HepG2 (cell line): ENCODE results near the gene NGDN. TPM values are rescaled to one million over a fixed set of nuclear protein-coding genes. Genes with fewer than 3 reads are reported as not detected.

Experiments
- ARID3A ChIP-seq: IDR thresholded peaks from 2 replicates; pipeline ENCODE4 v1.6.1; 2012; ENCODE audit warnings: low read depth, low read length, improper control_type of control experiment
- ATF6 ChIP-seq: sonication (generic); formaldehyde crosslinking; conservative IDR thresholded peaks from 2 replicates; pipeline ENCODE4 v1.4.0; 2020; ENCODE audit warnings: missing genetic modification reagents
- CCAR2 ChIP-seq: fragments of 200-400 bp; formaldehyde crosslinking; optimal IDR thresholded peaks from 2 replicates; pipeline ENCODE3; 2018; ENCODE audit warnings: low read depth, mild to moderate bottlenecking, low read length, moderate library complexity
- DNMT1 ChIP-seq: sonication (generic); formaldehyde crosslinking; IDR thresholded peaks from 2 replicates; pipeline ENCODE4 v1.5.1; 2020; ENCODE audit warnings: mild to moderate bottlenecking, missing genetic modification reagents
- MYNN ChIP-seq: sonication (generic); formaldehyde crosslinking; IDR thresholded peaks from 2 replicates; pipeline ENCODE4 v1.4.0; 2020; ENCODE audit warnings: mild to moderate bottlenecking, low read depth, missing genetic modification reagents
- ZNF414 ChIP-seq: sonication (generic); formaldehyde crosslinking; IDR thresholded peaks from 2 replicates; pipeline ENCODE4 v1.5.0; 2020; ENCODE audit warnings: missing genetic modification reagents
- ZNF615 ChIP-seq: sonication (generic); formaldehyde crosslinking; IDR thresholded peaks from 2 replicates; pipeline ENCODE4 v1.5.0; 2020; ENCODE audit warnings: mild to moderate bottlenecking, missing genetic modification reagents, borderline replicate concordance
- polyA plus RNA-seq, 8 experiments: library from polyadenylated mRNA; depleted of rRNA in 3 of 8; stranded (reverse) in 7 of 8; unstranded in 1 of 8; fragments of >200 nt; fragmentation: Illumina TruSeq in 4 of 8; extraction: Trizol in 4 of 8; gene quantifications; 2 replicates each; pipeline versions ENCODE4 v1.2.1 to v1.2.3, GENCODE V29; 2011 to 2016; ENCODE audit warnings: low read depth in 4 of 8, missing spikeins in 1 of 8, mixed read lengths in 1 of 8; ENCODE audit not compliant: insufficient read depth in 1 of 8
- total RNA-seq, 5 experiments: library from RNA; depleted of rRNA; stranded (reverse); fragments of >200 nt; fragmentation: Illumina TruSeq; extraction: Trizol; gene quantifications; 2 replicates each; pipeline ENCODE4 v1.2.3, GENCODE V29; 2016; ENCODE audit warnings: low read depth in 1 of 5
- TF ChIP-seq, protein P1 (sequence below): sonication (generic); formaldehyde crosslinking; IDR thresholded peaks from 2 replicates; pipeline ENCODE4 v1.4.0; 2020; ENCODE audit warnings: missing genetic modification reagents
- TF ChIP-seq, protein P2 (sequence below): sonication (generic); formaldehyde crosslinking; IDR thresholded peaks from 2 replicates; pipeline ENCODE4 v1.5.1; 2020; ENCODE audit warnings: missing genetic modification reagents, mild to moderate bottlenecking, borderline replicate concordance
- TF ChIP-seq, protein P3 (sequence below): sonication (generic); formaldehyde crosslinking; IDR thresholded peaks from 2 replicates; pipeline ENCODE4 v1.4.0; 2020; ENCODE audit warnings: missing genetic modification reagents, low read depth, mild to moderate bottlenecking, borderline replicate concordance
- TF ChIP-seq, protein P4 (sequence below): sonication (generic); formaldehyde crosslinking; IDR thresholded peaks from 2 replicates; pipeline ENCODE4 v1.4.0; 2020; ENCODE audit warnings: missing genetic modification reagents

Gene NGDN
- total and polyA plus RNA-seq, 2 of the 13 experiments (the other 11 are each of a cell fraction or from before 2014, with no cell fraction given) = 154 to 216 TPM

- TF ChIP-seq, protein P1, sequence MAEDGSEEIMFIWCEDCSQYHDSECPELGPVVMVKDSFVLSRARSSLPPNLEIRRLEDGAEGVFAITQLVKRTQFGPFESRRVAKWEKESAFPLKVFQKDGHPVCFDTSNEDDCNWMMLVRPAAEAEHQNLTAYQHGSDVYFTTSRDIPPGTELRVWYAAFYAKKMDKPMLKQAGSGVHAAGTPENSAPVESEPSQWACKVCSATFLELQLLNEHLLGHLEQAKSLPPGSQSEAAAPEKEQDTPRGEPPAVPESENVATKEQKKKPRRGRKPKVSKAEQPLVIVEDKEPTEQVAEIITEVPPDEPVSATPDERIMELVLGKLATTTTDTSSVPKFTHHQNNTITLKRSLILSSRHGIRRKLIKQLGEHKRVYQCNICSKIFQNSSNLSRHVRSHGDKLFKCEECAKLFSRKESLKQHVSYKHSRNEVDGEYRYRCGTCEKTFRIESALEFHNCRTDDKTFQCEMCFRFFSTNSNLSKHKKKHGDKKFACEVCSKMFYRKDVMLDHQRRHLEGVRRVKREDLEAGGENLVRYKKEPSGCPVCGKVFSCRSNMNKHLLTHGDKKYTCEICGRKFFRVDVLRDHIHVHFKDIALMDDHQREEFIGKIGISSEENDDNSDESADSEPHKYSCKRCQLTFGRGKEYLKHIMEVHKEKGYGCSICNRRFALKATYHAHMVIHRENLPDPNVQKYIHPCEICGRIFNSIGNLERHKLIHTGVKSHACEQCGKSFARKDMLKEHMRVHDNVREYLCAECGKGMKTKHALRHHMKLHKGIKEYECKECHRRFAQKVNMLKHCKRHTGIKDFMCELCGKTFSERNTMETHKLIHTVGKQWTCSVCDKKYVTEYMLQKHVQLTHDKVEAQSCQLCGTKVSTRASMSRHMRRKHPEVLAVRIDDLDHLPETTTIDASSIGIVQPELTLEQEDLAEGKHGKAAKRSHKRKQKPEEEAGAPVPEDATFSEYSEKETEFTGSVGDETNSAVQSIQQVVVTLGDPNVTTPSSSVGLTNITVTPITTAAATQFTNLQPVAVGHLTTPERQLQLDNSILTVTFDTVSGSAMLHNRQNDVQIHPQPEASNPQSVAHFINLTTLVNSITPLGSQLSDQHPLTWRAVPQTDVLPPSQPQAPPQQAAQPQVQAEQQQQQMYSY (CRISPR knock-in tag) = 0 out of 2 replicates have a peak, but pooled peaks have one; percentile 20
- TF ChIP-seq ARID3A = peak; percentile 96
- TF ChIP-seq, protein P2, sequence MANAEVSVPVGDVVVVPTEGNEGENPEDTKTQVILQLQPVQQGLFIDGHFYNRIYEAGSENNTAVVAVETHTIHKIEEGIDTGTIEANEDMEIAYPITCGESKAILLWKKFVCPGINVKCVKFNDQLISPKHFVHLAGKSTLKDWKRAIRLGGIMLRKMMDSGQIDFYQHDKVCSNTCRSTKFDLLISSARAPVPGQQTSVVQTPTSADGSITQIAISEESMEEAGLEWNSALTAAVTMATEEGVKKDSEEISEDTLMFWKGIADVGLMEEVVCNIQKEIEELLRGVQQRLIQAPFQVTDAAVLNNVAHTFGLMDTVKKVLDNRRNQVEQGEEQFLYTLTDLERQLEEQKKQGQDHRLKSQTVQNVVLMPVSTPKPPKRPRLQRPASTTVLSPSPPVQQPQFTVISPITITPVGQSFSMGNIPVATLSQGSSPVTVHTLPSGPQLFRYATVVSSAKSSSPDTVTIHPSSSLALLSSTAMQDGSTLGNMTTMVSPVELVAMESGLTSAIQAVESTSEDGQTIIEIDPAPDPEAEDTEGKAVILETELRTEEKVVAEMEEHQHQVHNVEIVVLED (CRISPR knock-in tag) = peak; percentile 68; the same call in 1 of the 2 replicates
- peak; percentile 57; the same call in 1 of the 2 replicates for TF ChIP-seq ZNF414 (CRISPR knock-in tag)
- peak; percentile 90; the same call in 1 of the 2 replicates for TF ChIP-seq MYNN (CRISPR knock-in tag)
- TF ChIP-seq ZNF615 (CRISPR knock-in tag) = peak; percentile 60; the same call in 1 of the 2 replicates
- 0 out of 2 replicates have a peak, but pooled peaks have one; percentile 7 for TF ChIP-seq ATF6 (CRISPR knock-in tag)
- TF ChIP-seq DNMT1 (CRISPR knock-in tag) = peak; percentile 89; the same call in 1 of the 2 replicates
- TF ChIP-seq, protein P3, sequence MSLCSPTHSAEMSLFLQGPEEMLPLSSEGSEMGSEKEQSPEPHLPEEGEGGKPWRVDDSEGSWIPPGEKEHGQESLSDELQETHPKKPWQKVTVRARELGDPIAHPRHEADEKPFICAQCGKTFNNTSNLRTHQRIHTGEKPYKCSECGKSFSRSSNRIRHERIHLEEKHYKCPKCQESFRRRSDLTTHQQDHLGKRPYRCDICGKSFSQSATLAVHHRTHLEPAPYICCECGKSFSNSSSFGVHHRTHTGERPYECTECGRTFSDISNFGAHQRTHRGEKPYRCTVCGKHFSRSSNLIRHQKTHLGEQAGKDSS = no peak
- TF ChIP-seq, protein P4, sequence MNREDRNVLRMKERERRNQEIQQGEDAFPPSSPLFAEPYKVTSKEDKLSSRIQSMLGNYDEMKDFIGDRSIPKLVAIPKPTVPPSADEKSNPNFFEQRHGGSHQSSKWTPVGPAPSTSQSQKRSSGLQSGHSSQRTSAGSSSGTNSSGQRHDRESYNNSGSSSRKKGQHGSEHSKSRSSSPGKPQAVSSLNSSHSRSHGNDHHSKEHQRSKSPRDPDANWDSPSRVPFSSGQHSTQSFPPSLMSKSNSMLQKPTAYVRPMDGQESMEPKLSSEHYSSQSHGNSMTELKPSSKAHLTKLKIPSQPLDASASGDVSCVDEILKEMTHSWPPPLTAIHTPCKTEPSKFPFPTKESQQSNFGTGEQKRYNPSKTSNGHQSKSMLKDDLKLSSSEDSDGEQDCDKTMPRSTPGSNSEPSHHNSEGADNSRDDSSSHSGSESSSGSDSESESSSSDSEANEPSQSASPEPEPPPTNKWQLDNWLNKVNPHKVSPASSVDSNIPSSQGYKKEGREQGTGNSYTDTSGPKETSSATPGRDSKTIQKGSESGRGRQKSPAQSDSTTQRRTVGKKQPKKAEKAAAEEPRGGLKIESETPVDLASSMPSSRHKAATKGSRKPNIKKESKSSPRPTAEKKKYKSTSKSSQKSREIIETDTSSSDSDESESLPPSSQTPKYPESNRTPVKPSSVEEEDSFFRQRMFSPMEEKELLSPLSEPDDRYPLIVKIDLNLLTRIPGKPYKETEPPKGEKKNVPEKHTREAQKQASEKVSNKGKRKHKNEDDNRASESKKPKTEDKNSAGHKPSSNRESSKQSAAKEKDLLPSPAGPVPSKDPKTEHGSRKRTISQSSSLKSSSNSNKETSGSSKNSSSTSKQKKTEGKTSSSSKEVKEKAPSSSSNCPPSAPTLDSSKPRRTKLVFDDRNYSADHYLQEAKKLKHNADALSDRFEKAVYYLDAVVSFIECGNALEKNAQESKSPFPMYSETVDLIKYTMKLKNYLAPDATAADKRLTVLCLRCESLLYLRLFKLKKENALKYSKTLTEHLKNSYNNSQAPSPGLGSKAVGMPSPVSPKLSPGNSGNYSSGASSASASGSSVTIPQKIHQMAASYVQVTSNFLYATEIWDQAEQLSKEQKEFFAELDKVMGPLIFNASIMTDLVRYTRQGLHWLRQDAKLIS (CRISPR knock-in tag) = peak; percentile 65
- no peak for TF ChIP-seq CCAR2
Measured at GRCh38 chr14:23469127-23469905, at the start of gene NGDN (continued).
